ENCODE measurements around the gene FNIP2. TPM values are rescaled to one million over a fixed set of nuclear protein-coding genes. Genes with fewer than 3 reads are reported as not detected.
A peak's percentile ranks its signal among the peaks of the same experiment; 100 is the strongest.

Gene FNIP2
- total RNA-seq (16.7 and 36.8 TPM in 2 replicates), polyA plus RNA-seq (11.7 and 16.9 TPM in 2 replicates), polyA minus RNA-seq (ENCODE audit: low replicate concordance) (12.1 and 14.5 TPM in 2 replicates)
- polyA plus RNA-seq (2012): 7.2 and 10.8 TPM in 2 replicates

DNA sequence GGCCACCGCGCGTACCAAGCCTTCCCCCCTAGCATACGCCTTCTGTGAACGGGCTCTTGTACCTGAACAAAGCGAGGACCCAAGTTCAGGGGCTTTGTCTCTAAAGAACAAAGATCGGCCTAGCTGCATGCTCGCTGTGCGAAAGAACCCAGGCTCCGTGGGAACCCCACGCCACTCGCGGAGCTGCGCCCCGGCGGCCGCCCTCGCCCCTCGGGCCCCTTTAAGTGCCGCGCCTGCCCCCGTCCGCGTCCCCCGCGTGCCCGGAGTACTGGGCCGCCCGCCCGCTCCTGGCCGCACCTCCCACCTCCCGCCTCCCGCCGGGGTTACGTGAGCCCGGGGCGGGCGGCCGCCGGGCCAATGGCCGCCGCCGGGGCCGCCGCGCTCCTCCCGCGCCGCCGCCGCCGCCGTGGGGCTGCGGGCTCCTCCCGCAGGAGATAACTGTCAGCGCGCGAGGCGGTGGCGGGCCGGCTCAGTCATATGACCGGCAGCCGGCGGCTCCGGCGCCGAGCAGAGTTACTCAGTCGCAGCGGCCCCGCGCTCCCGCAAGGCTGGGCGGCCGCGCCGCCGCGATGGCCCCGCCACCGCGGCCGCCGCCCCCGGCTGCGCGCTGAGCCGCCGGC lies at the start of gene FNIP2:
Gene FNIP2, plus strand, starts transcription at position 472 of the 620 bp plus-strand sequence. CDS start 187 bp downstream, outside the sequence.
- peak within 1 kb of the TSS; percentile 75 to 92 (median 84) for H3K4me3 ChIP-seq (replicated peaks in 1 of 4; ENCODE audit: control extremely low read depth in 1 of 4, insufficient read depth in 1 of 4, low read depth in 3 of 4, low read length in 4 of 4)
- H3K79me2 ChIP-seq (ENCODE audit: control insufficient read depth, insufficient read depth, low read length): peaks cover 32% of the 10 kb centered on the region
- no peaks in the 10 kb centered on the region for H3K9me3 ChIP-seq (ENCODE audit: control insufficient read depth, insufficient read depth, low read depth, low read length)
- peak within 1 kb of the TSS; percentile 90 for H3K9ac ChIP-seq (ENCODE audit: insufficient read depth, low read length)
- no peak for TF ChIP-seq EZH2 (IDR thresholded peaks at IDR 0.05; ENCODE audit: low read length, missing control alignments)
- TF ChIP-seq, protein P1, sequence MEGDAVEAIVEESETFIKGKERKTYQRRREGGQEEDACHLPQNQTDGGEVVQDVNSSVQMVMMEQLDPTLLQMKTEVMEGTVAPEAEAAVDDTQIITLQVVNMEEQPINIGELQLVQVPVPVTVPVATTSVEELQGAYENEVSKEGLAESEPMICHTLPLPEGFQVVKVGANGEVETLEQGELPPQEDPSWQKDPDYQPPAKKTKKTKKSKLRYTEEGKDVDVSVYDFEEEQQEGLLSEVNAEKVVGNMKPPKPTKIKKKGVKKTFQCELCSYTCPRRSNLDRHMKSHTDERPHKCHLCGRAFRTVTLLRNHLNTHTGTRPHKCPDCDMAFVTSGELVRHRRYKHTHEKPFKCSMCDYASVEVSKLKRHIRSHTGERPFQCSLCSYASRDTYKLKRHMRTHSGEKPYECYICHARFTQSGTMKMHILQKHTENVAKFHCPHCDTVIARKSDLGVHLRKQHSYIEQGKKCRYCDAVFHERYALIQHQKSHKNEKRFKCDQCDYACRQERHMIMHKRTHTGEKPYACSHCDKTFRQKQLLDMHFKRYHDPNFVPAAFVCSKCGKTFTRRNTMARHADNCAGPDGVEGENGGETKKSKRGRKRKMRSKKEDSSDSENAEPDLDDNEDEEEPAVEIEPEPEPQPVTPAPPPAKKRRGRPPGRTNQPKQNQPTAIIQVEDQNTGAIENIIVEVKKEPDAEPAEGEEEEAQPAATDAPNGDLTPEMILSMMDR (conservative IDR thresholded peaks at IDR 0.05 in 1 of 2, IDR thresholded peaks at IDR 0.05 in 1 of 2; ENCODE audit: low read depth in 1 of 2, low read length in 2 of 2): no peak
- no peaks in the 10 kb centered on the region for H3K36me3 ChIP-seq (ENCODE audit: control insufficient read depth, insufficient read depth, low read length)
- no peaks in the 10 kb centered on the region for H3K4me1 ChIP-seq (ENCODE audit: control insufficient read depth, extremely low read depth, insufficient read depth, low read length)
- H3K4me2 ChIP-seq (ENCODE audit: extremely low read depth, insufficient read depth, low read length): peak within 1 kb of the TSS; percentile 90
- H4K20me1 ChIP-seq (ENCODE audit: control insufficient read depth, extremely low read depth, insufficient read depth, low read length): no peaks in the 10 kb centered on the region
- H3K27ac ChIP-seq (ENCODE audit: insufficient read depth, low read length): peak within 1 kb of the TSS; percentile 81
- no peaks in the 10 kb centered on the region for H3K27me3 ChIP-seq (ENCODE audit: control insufficient read depth, insufficient read depth, low read length)
- DNase-seq (ENCODE audit: low read depth in 2 of 2): peak; percentile 70 to 78
- H2AFZ ChIP-seq (ENCODE audit: low read length): peak within 1 kb of the TSS; percentile 81

DNA sequence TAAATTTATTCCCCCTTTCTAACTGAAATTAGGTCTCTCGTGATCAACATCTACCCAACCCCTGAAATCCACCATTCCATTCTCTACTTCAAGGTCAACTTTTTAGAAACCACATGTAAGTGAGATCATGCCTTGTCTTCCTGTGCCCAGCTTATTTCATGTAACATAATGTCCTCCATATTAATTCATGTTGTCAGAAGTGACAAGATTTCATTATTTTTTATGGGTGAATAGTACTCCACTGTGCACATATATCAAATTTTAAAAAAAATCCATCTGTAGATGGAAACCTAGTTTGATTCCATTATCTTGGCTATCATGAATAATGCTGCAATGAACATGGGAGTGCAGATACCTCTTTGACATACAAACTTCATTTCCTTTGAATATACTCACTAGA lies 47.1 kb upstream of the FNIP2 start:
- Histone ChIP-seq H3K9ac (ENCODE audit: insufficient read depth, low read length) (no peak overlapping the region), H3K4me2 (ENCODE audit: extremely low read depth, insufficient read depth, low read length) (peak overlapping the region; percentile 85), H3K27me3 (ENCODE audit: control insufficient read depth, insufficient read depth, low read length) (no peaks in the 10 kb centered on the region), H3K27ac (ENCODE audit: insufficient read depth, low read length) (no peak overlapping the region), H3K79me2 (ENCODE audit: control insufficient read depth, insufficient read depth, low read length) (peaks cover 19% of the 10 kb centered on the region), H2AFZ (ENCODE audit: low read length) (no peak overlapping the region), H3K36me3 (ENCODE audit: control insufficient read depth, insufficient read depth, low read length) (peaks cover 2% of the 10 kb centered on the region), H4K20me1 (ENCODE audit: control insufficient read depth, extremely low read depth, insufficient read depth, low read length) (no peaks in the 10 kb centered on the region), H3K9me3 (ENCODE audit: control insufficient read depth, insufficient read depth, low read depth, low read length) (no peaks in the 10 kb centered on the region), H3K4me1 (ENCODE audit: control insufficient read depth, extremely low read depth, insufficient read depth, low read length) (no peaks in the 10 kb centered on the region), H3K4me3 (replicated peaks in 1 of 4; ENCODE audit: control extremely low read depth in 1 of 4, insufficient read depth in 1 of 4, low read depth in 3 of 4, low read length in 4 of 4) (peak overlapping the region in 1 of 4 experiments; percentile 80)
- TF ChIP-seq, protein P1 (conservative IDR thresholded peaks at IDR 0.05 in 1 of 2, IDR thresholded peaks at IDR 0.05 in 1 of 2; ENCODE audit: low read depth in 1 of 2, low read length in 2 of 2): no peak
- TF ChIP-seq EZH2 (IDR thresholded peaks at IDR 0.05; ENCODE audit: low read length, missing control alignments): no peak
- DNase-seq (ENCODE audit: low read depth in 2 of 2): no peak

DNA sequence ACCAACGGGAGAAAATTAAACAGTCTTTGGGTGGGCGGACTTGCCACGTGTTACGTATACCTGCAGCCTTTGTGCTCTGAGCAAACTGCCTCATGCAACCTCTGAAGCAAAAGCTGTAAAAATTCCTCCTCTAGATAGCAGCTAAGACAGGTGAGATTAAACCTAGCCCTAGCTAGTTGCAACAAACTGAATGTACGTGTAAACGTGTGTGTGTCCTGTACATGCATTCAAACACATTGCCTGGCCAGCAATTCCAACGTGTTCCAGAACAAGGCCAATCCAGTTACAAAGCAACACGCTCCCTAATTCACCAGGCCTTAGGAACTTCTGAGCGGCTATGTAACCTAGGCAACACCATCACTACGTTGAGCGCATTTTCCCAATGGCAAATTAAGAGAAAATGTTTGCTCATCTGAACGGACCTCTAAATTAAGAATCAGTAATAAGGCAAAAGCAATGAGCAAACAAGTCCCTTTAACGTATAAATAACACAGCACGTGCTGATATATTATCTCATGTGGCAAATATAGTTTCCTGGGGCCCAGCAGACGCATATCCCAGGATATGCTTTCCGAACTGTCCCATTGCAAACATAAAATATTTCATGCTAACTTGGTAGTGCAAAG lies 46.4 kb upstream of the FNIP2 start:
- H3K36me3 ChIP-seq (ENCODE audit: control insufficient read depth, insufficient read depth, low read length): peaks cover 2% of the 10 kb centered on the region
- peak overlapping the region; percentile 82 for H3K27ac ChIP-seq (ENCODE audit: insufficient read depth, low read length)
- H4K20me1 ChIP-seq (ENCODE audit: control insufficient read depth, extremely low read depth, insufficient read depth, low read length): no peaks in the 10 kb centered on the region
- H3K9ac ChIP-seq (ENCODE audit: insufficient read depth, low read length): peak overlapping the region; percentile 75
- H2AFZ ChIP-seq (ENCODE audit: low read length): peak overlapping the region; percentile 87
- peak; percentile 50 to 67 for DNase-seq (ENCODE audit: low read depth in 2 of 2)
- peaks cover 19% of the 10 kb centered on the region for H3K79me2 ChIP-seq (ENCODE audit: control insufficient read depth, insufficient read depth, low read length)
- no peaks in the 10 kb centered on the region for H3K27me3 ChIP-seq (ENCODE audit: control insufficient read depth, insufficient read depth, low read length)
- H3K4me2 ChIP-seq (ENCODE audit: extremely low read depth, insufficient read depth, low read length): peak overlapping the region; percentile 85
- peak overlapping the region; percentile 58 to 95 (median 70) for H3K4me3 ChIP-seq (replicated peaks in 1 of 4; ENCODE audit: control extremely low read depth in 1 of 4, insufficient read depth in 1 of 4, low read depth in 3 of 4, low read length in 4 of 4)
- no peak for TF ChIP-seq EZH2 (IDR thresholded peaks at IDR 0.05; ENCODE audit: low read length, missing control alignments)
- TF ChIP-seq, protein P1 (conservative IDR thresholded peaks at IDR 0.05 in 1 of 2, IDR thresholded peaks at IDR 0.05 in 1 of 2; ENCODE audit: low read depth in 1 of 2, low read length in 2 of 2): no peak
- H3K4me1 ChIP-seq (ENCODE audit: control insufficient read depth, extremely low read depth, insufficient read depth, low read length): no peaks in the 10 kb centered on the region
- H3K9me3 ChIP-seq (ENCODE audit: control insufficient read depth, insufficient read depth, low read depth, low read length): no peaks in the 10 kb centered on the region
